GM12878 (cell line): ENCODE results near the gene ATF7. TPM values are rescaled to one million over a fixed set of nuclear protein-coding genes. Genes with fewer than 3 reads are reported as not detected.

ENCODE experiments used
- BCL11A ChIP-seq: IDR thresholded peaks from 2 replicates; pipeline ENCODE4 v1.6.1; 2011; ENCODE audit warnings: low read depth, low read length
- BRCA1 ChIP-seq: IDR thresholded peaks from 2 replicates; pipeline ENCODE4 v1.6.1; 2011; ENCODE audit warnings: low read depth, low read length, improper control_type of control experiment
- CBX5 ChIP-seq: sonication (generic); IDR thresholded peaks from 2 replicates; pipeline ENCODE4 v1.6.1; 2016; ENCODE audit warnings: low read depth, moderate library complexity, mild to moderate bottlenecking, inconsistent platforms
- EGR1 ChIP-seq, 2 experiments: IDR thresholded peaks; 1 replicate in 1 of 2; 2 replicates in 1 of 2; pipeline ENCODE4 v1.6.1; 2011 to 2012; ENCODE audit warnings: low read depth in 2 of 2, low read length in 2 of 2, borderline replicate concordance in 1 of 2, mild to moderate bottlenecking in 1 of 2, moderate library complexity in 1 of 2
- ESRRA ChIP-seq: IDR thresholded peaks from 2 replicates; pipeline ENCODE4 v1.6.1; 2012; ENCODE audit warnings: mild to moderate bottlenecking, low read length, improper control_type of control experiment
- HDGF ChIP-seq: fragments of 450-650 bp; IDR thresholded peaks from 2 replicates; pipeline ENCODE4 v1.6.1; 2016; ENCODE audit warnings: antibody characterized with exemption
- IRF4 ChIP-seq: IDR thresholded peaks from 2 replicates; pipeline ENCODE4 v1.6.1; 2011; ENCODE audit warnings: low read depth, low read length
- MXI1 ChIP-seq: fragments of 150-350 bp; IDR thresholded peaks from 2 replicates; pipeline ENCODE4 v1.6.1; 2011; ENCODE audit warnings: low read depth, mild to moderate bottlenecking, inconsistent platforms, low read length, improper control_type of control experiment
- YBX1 ChIP-seq: fragments of 450-650 bp; IDR thresholded peaks from 2 replicates; pipeline ENCODE4 v1.6.1; 2016; ENCODE audit warnings: antibody characterized with exemption
- ZNF384 ChIP-seq: IDR thresholded peaks from 2 replicates; pipeline ENCODE4 v1.6.1; 2012; ENCODE audit warnings: low read depth, mild to moderate bottlenecking, low read length, improper control_type of control experiment, borderline replicate concordance
- polyA plus RNA-seq, 11 experiments: library from polyadenylated mRNA; depleted of rRNA in 4 of 11; unstranded in 6 of 11; stranded (reverse) in 5 of 11; fragments of >200 nt; fragmentation: Nextera tagmentation in 4 of 11; fragmentation: Illumina TruSeq in 1 of 11; extraction: Ambion mirVana in 4 of 11; extraction: Trizol in 1 of 11; gene quantifications; 1 replicate in 1 of 11; 2 replicates in 10 of 11; pipeline versions ENCODE4 v1.2.1 to v1.2.3, GENCODE V29; 2011 to 2016; ENCODE audit warnings: inconsistent platforms in 2 of 11, missing spikeins in 2 of 11, low read depth in 1 of 11
- total RNA-seq, 4 experiments: library from RNA; depleted of rRNA in 3 of 4; stranded (reverse); fragments of >200 nt in 3 of 4; fragmentation: Illumina TruSeq in 1 of 4; extraction: Trizol in 1 of 4; gene quantifications; 2 replicates each; pipeline versions ENCODE4 v1.2.1 to v1.2.3, GENCODE V29; 2013 to 2021
- TF ChIP-seq, protein P1 (sequence below): fragments of 450-650 bp; IDR thresholded peaks from 2 replicates; pipeline ENCODE4 v1.6.1; 2016; ENCODE audit warnings: mild to moderate bottlenecking, moderate library complexity, borderline replicate concordance
- TF ChIP-seq, protein P2 (sequence below): fragments of 450-650 bp; IDR thresholded peaks from 2 replicates; pipeline ENCODE4 v1.6.1; 2017; ENCODE audit warnings: mild to moderate bottlenecking
- TF ChIP-seq, protein P3 (sequence below): IDR thresholded peaks from 2 replicates; pipeline ENCODE4 v1.6.1; 2012; ENCODE audit warnings: low read length, inconsistent platforms

The ATF7 gene
- total and polyA plus RNA-seq, 10 of the 15 experiments (the other 5 are each of a cell fraction or from before 2014, with no cell fraction given): 9.1 to 30.7 (median 21.8) TPM

DNA sequence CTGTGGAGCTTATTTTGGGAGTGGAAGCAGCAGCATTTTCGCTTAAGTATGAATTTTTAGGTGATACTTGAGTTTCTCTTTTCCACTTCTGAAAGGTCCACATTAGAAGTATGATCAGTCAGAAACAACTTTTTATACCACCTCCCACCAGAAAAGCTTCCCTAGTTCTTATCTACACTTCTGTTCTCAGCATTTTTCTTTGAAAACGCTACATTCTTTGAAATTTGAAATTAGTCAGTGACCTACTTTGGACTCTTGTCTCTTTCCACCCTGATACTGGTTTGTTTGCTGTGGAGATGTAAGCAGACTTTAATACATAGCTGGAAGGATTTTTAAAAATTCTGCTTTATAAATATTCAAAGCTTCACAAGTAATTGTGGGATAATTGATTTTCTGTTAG lies 152.1 kb downstream of the ATF7 start (continued):
- TF ChIP-seq, protein P1, sequence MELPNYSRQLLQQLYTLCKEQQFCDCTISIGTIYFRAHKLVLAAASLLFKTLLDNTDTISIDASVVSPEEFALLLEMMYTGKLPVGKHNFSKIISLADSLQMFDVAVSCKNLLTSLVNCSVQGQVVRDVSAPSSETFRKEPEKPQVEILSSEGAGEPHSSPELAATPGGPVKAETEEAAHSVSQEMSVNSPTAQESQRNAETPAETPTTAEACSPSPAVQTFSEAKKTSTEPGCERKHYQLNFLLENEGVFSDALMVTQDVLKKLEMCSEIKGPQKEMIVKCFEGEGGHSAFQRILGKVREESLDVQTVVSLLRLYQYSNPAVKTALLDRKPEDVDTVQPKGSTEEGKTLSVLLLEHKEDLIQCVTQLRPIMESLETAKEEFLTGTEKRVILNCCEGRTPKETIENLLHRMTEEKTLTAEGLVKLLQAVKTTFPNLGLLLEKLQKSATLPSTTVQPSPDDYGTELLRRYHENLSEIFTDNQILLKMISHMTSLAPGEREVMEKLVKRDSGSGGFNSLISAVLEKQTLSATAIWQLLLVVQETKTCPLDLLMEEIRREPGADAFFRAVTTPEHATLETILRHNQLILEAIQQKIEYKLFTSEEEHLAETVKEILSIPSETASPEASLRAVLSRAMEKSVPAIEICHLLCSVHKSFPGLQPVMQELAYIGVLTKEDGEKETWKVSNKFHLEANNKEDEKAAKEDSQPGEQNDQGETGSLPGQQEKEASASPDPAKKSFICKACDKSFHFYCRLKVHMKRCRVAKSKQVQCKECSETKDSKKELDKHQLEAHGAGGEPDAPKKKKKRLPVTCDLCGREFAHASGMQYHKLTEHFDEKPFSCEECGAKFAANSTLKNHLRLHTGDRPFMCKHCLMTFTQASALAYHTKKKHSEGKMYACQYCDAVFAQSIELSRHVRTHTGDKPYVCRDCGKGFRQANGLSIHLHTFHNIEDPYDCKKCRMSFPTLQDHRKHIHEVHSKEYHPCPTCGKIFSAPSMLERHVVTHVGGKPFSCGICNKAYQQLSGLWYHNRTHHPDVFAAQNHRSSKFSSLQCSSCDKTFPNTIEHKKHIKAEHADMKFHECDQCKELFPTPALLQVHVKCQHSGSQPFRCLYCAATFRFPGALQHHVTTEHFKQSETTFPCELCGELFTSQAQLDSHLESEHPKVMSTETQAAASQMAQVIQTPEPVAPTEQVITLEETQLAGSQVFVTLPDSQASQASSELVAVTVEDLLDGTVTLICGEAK: no peak
- TF ChIP-seq ZNF384: no peak
- TF ChIP-seq, protein P2, sequence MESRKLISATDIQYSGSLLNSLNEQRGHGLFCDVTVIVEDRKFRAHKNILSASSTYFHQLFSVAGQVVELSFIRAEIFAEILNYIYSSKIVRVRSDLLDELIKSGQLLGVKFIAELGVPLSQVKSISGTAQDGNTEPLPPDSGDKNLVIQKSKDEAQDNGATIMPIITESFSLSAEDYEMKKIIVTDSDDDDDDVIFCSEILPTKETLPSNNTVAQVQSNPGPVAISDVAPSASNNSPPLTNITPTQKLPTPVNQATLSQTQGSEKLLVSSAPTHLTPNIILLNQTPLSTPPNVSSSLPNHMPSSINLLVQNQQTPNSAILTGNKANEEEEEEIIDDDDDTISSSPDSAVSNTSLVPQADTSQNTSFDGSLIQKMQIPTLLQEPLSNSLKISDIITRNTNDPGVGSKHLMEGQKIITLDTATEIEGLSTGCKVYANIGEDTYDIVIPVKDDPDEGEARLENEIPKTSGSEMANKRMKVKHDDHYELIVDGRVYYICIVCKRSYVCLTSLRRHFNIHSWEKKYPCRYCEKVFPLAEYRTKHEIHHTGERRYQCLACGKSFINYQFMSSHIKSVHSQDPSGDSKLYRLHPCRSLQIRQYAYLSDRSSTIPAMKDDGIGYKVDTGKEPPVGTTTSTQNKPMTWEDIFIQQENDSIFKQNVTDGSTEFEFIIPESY: no peak
- TF ChIP-seq BRCA1: no peak
- no peak for TF ChIP-seq IRF4
- no peak for TF ChIP-seq MXI1
- TF ChIP-seq, protein P3, sequence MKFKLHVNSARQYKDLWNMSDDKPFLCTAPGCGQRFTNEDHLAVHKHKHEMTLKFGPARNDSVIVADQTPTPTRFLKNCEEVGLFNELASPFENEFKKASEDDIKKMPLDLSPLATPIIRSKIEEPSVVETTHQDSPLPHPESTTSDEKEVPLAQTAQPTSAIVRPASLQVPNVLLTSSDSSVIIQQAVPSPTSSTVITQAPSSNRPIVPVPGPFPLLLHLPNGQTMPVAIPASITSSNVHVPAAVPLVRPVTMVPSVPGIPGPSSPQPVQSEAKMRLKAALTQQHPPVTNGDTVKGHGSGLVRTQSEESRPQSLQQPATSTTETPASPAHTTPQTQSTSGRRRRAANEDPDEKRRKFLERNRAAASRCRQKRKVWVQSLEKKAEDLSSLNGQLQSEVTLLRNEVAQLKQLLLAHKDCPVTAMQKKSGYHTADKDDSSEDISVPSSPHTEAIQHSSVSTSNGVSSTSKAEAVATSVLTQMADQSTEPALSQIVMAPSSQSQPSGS: no peak
- TF ChIP-seq YBX1: no peak
- no peak for TF ChIP-seq CBX5
- TF ChIP-seq ESRRA: no peak
- TF ChIP-seq EGR1 (IDR thresholded peaks at IDR 0.05; ENCODE audit: borderline replicate concordance in 1 of 2, low read depth in 2 of 2, low read length in 2 of 2): no peak
- TF ChIP-seq BCL11A: no peak
- no peak for TF ChIP-seq HDGF
